Liver (tissue), 9 donors: ENCODE data around the gene TMC1. TPM values are rescaled to one million over a fixed set of nuclear protein-coding genes. Genes with fewer than 3 reads are reported as not detected.

ENCODE experiments used
- DNase-seq: peaks from one replicate; pipeline ENCODE4 v3.0.0-alpha.2; 2017; ENCODE audit warnings: low spot score
- H3K27ac ChIP-seq, 2 donors: one replicate each; pipeline ENCODE4 v1.7.0; 2013; ENCODE audit warnings: inconsistent platforms in 2 of 2, low read length in 2 of 2, control low read depth in 1 of 2, low read depth in 1 of 2, mild to moderate bottlenecking in 1 of 2
- H3K27me3 ChIP-seq, 4 donors: one replicate each; pipeline versions ENCODE4 v1.6.1 to v1.7.0; 2013; ENCODE audit warnings: low read length in 3 of 4, inconsistent platforms in 1 of 4, mild to moderate bottlenecking in 1 of 4, moderate library complexity in 1 of 4; ENCODE audit not compliant: control insufficient read depth in 4 of 4, insufficient read depth in 4 of 4
- H3K36me3 ChIP-seq, 4 donors: one replicate each; pipeline versions ENCODE4 v1.6.1 to v1.7.0; 2013; ENCODE audit warnings: low read length in 3 of 4, mild to moderate bottlenecking in 3 of 4, low read depth in 1 of 4, moderate library complexity in 1 of 4; ENCODE audit not compliant: control insufficient read depth in 4 of 4, insufficient read depth in 3 of 4
- H3K4me1 ChIP-seq, 4 donors: one replicate each; pipeline versions ENCODE4 v1.6.1 to v1.7.0; 2013; ENCODE audit warnings: low read length in 3 of 4, mild to moderate bottlenecking in 3 of 4, moderate library complexity in 1 of 4; ENCODE audit not compliant: control insufficient read depth in 4 of 4, insufficient read depth in 4 of 4
- H3K4me3 ChIP-seq, 3 donors: one replicate each; pipeline versions ENCODE4 v1.6.1 to v1.7.0; 2013; ENCODE audit warnings: low read length in 3 of 3, control low read depth in 1 of 3, low read depth in 1 of 3, mild to moderate bottlenecking in 1 of 3
- H3K9ac ChIP-seq, 2 donors: one replicate each; pipeline ENCODE4 v1.7.0; 2013; ENCODE audit warnings: low read length in 2 of 2, mild to moderate bottlenecking in 2 of 2, moderate library complexity in 2 of 2, control low read depth in 1 of 2, low read depth in 1 of 2
- H3K9me3 ChIP-seq, 4 donors: one replicate each; pipeline versions ENCODE4 v1.6.1 to v1.7.0; 2013; ENCODE audit warnings: low read length in 3 of 4; ENCODE audit not compliant: control insufficient read depth in 4 of 4
- ATF3 ChIP-seq: IDR thresholded peaks from 2 replicates; pipeline ENCODE4 v1.6.1; 2016; ENCODE audit warnings: antibody characterized with exemption
- EGR1 ChIP-seq, 2 donors: IDR thresholded peaks; 2 replicates each; pipeline ENCODE4 v1.6.1; 2016 to 2018; ENCODE audit warnings: antibody characterized with exemption in 2 of 2, low read depth in 2 of 2
- FOXA2 ChIP-seq: IDR thresholded peaks from 2 replicates; pipeline ENCODE4 v1.6.1; 2016; ENCODE audit warnings: antibody characterized with exemption
- GABPA ChIP-seq, 2 donors: IDR thresholded peaks in 1 of 2; conservative IDR thresholded peaks in 1 of 2; 2 replicates each; pipeline ENCODE4 v1.6.1; 2016; ENCODE audit warnings: antibody characterized with exemption in 2 of 2, mild to moderate bottlenecking in 1 of 2, moderate library complexity in 1 of 2
- HNF4A ChIP-seq, 2 donors: conservative IDR thresholded peaks; 2 replicates each; pipeline ENCODE4 v1.6.1; 2016; ENCODE audit warnings: antibody characterized with exemption in 2 of 2, mild to moderate bottlenecking in 2 of 2
- HNF4G ChIP-seq: IDR thresholded peaks from 2 replicates; pipeline ENCODE4 v1.6.1; 2016; ENCODE audit warnings: antibody characterized with exemption
- MAX ChIP-seq: IDR thresholded peaks from 2 replicates; pipeline ENCODE4 v1.6.1; 2016; ENCODE audit warnings: antibody characterized with exemption
- NR2F2 ChIP-seq: IDR thresholded peaks from 2 replicates; pipeline ENCODE4 v1.6.1; 2016; ENCODE audit warnings: antibody characterized with exemption
- REST ChIP-seq: IDR thresholded peaks from 2 replicates; pipeline ENCODE4 v1.6.1; 2016; ENCODE audit warnings: antibody characterized with exemption, mild to moderate bottlenecking
- RXRA ChIP-seq, 2 donors: IDR thresholded peaks; 2 replicates each; pipeline ENCODE4 v1.6.1; 2017 to 2018; ENCODE audit warnings: antibody characterized with exemption in 2 of 2, mild to moderate bottlenecking in 1 of 2
- YY1 ChIP-seq: IDR thresholded peaks from 2 replicates; pipeline ENCODE4 v1.6.1; 2016; ENCODE audit warnings: antibody characterized with exemption, mild to moderate bottlenecking
- WGBS: extraction: QIAGEN DNeasy Blood & Tissue Kit; methylation state at CpG from one replicate; pipeline ENCODE4 v1.1.7; 2013; 5-methylcytosine and 5-hydroxymethylcytosine counted together
- polyA plus RNA-seq, 2 donors: library from polyadenylated mRNA; stranded (reverse) in 1 of 2; unstranded in 1 of 2; fragments of 200-250 nt in 1 of 2; fragments of >200 nt in 1 of 2; fragmentation: Nextera tagmentation in 1 of 2; extraction: Ambion mirVana in 1 of 2; gene quantifications; one replicate each; pipeline versions ENCODE4 v1.2.1 to v1.2.3, GENCODE V29; 2013 to 2015
- total RNA-seq, 2 donors: library from RNA; depleted of rRNA; stranded (reverse); fragments of >200 nt; gene quantifications; one replicate each; pipeline ENCODE4 v1.2.3, GENCODE V29; 2014
- donor health status: healthy.
- donor health status: healthy.
- donor health status: healthy.
- donor health status: healthy.
- donor health status: healthy.

The TMC1 gene
- total and polyA plus RNA-seq, 4 donors, result 0.09 TPM; not detected in 3

GRCh38 chr9:72615931-72616330 lies 94.5 kb downstream of the TMC1 start:
- no peak for DNase-seq
- H3K4me3 ChIP-seq, result no peak overlapping the region
- WGBS, result 91% methylated on average over 6 of the region's 6 CpGs
- H3K9me3 ChIP-seq, result no peaks in the 10 kb centered on the region
- no peaks in the 10 kb centered on the region for H3K27me3 ChIP-seq
- H3K27ac ChIP-seq, result no peak overlapping the region
- H3K36me3 ChIP-seq, result no peaks in the 10 kb centered on the region
- H3K9ac ChIP-seq, result no peak overlapping the region
- TF ChIP-seq MAX, result no peak
- TF ChIP-seq RXRA (IDR thresholded peaks at IDR 0.05), result no peak
- no peak for TF ChIP-seq REST
- TF ChIP-seq FOXA2, result no peak
- no peak for TF ChIP-seq YY1
- no peak for TF ChIP-seq HNF4A (conservative IDR thresholded peaks at IDR 0.05)
- no peak for TF ChIP-seq GABPA (IDR thresholded peaks at IDR 0.05 in 1 of 2, conservative IDR thresholded peaks at IDR 0.05 in 1 of 2)
- no peak for TF ChIP-seq HNF4G
- no peak for TF ChIP-seq NR2F2
- TF ChIP-seq EGR1 (IDR thresholded peaks at IDR 0.05; ENCODE audit: low read depth in 2 of 2), result no peak
- no peaks in the 10 kb centered on the region for H3K4me1 ChIP-seq

GRCh38 chr9:72618811-72619210 lies 97.4 kb downstream of the TMC1 start:
- no peak overlapping the region for H3K4me3 ChIP-seq

More at GRCh38 chr9:72618811-72619210, 97.4 kb downstream of the TMC1 start:
- Histone ChIP-seq H3K27ac (no peak overlapping the region), H3K9ac (no peak overlapping the region), H3K36me3 (no peaks in the 10 kb centered on the region), H3K9me3 (no peaks in the 10 kb centered on the region), H3K4me1 (no peaks in the 10 kb centered on the region), H3K27me3 (no peaks in the 10 kb centered on the region)
- TF ChIP-seq EGR1 (IDR thresholded peaks at IDR 0.05; ENCODE audit: low read depth in 2 of 2), result no peak
- TF ChIP-seq MAX, result no peak
- no peak for TF ChIP-seq GABPA (IDR thresholded peaks at IDR 0.05 in 1 of 2, conservative IDR thresholded peaks at IDR 0.05 in 1 of 2)
- TF ChIP-seq RXRA (IDR thresholded peaks at IDR 0.05), result no peak
- TF ChIP-seq ATF3, result no peak
- TF ChIP-seq YY1, result no peak
- TF ChIP-seq NR2F2, result no peak
- TF ChIP-seq REST, result no peak
- whole genome bisulfite sequencing, result 89% methylated on average over 2 of the region's 2 CpGs
- DNase-seq, result no peak
